NB4 (cell line): Measurements from ENCODE around the gene CNTNAP2.

Experiments used
- MYC ChIP-seq: IDR thresholded peaks from 2 replicates; pipeline ENCODE4 v1.6.1; 2011; ENCODE audit warnings: low read depth, low read length
- POLR2A ChIP-seq: IDR thresholded peaks from 2 replicates; pipeline ENCODE4 v1.6.1; 2011; ENCODE audit warnings: mild to moderate bottlenecking; ENCODE audit not compliant: insufficient read length; ENCODE audit errors: extremely low read depth
- TF ChIP-seq, protein P1 (sequence below): IDR thresholded peaks from one replicate; pipeline ENCODE4 v1.5.1; 2012; ENCODE audit warnings: low read depth, low read length

DNA sequence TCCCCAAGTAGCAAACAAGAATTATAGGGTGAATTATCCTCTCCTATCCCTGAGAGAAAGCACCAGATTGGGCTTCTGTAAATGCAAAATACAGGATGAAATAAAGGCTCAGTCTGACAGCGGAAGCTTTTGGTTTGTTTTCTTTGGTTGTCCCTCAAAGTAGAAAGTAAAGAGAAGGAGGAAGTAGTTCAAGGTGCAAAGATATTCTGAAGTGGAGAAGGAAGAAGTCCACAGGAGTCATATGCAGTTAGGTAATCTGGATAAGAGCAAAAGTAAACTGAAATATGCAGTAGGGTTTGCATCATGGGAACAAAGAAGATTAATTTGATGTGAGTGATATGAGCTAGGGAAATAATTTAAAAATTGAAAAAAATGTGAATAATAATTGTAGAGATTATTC lies 1071.9 kb downstream of the CNTNAP2 start:
- TF ChIP-seq, protein P1, sequence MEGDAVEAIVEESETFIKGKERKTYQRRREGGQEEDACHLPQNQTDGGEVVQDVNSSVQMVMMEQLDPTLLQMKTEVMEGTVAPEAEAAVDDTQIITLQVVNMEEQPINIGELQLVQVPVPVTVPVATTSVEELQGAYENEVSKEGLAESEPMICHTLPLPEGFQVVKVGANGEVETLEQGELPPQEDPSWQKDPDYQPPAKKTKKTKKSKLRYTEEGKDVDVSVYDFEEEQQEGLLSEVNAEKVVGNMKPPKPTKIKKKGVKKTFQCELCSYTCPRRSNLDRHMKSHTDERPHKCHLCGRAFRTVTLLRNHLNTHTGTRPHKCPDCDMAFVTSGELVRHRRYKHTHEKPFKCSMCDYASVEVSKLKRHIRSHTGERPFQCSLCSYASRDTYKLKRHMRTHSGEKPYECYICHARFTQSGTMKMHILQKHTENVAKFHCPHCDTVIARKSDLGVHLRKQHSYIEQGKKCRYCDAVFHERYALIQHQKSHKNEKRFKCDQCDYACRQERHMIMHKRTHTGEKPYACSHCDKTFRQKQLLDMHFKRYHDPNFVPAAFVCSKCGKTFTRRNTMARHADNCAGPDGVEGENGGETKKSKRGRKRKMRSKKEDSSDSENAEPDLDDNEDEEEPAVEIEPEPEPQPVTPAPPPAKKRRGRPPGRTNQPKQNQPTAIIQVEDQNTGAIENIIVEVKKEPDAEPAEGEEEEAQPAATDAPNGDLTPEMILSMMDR = no peak
- TF ChIP-seq POLR2A = no peak
- no peak for TF ChIP-seq MYC
